ENCODE data around the gene AFDN. TPM values are rescaled to one million over a fixed set of nuclear protein-coding genes. Genes with fewer than 3 reads are reported as not detected.

Gene AFDN
- total RNA-seq, 1 donor from 2014 or later = 552 TPM

GRCh38 chr6:167946604-167947003, 119.9 kb downstream of the AFDN start:
- Mint-ChIP-seq H3K27me3 (ENCODE audit: unreplicated experiment) (peaks cover 3% of the 10 kb centered on the region), H3K36me3 (ENCODE audit: unreplicated experiment) (peaks cover 19% of the 10 kb centered on the region), H3K9me3 (ENCODE audit: unreplicated experiment) (peaks cover 5% of the 10 kb centered on the region), H3K27ac (ENCODE audit: unreplicated experiment) (no peak overlapping the region), H3K4me3 (ENCODE audit: unreplicated experiment) (no peak overlapping the region), H3K4me1 (ENCODE audit: low read depth, unreplicated experiment) (peaks cover 8% of the 10 kb centered on the region)
- no peak for TF ChIP-seq CTCF (IDR thresholded peaks at IDR 0.05; ENCODE audit: partially characterized antibody, unreplicated experiment)
- DNase-seq = no peak

- no peak for DNase-seq
- Mint-ChIP-seq H3K4me1 (ENCODE audit: low read depth, unreplicated experiment) (peaks cover 17% of the 10 kb centered on the region), H3K9me3 (ENCODE audit: unreplicated experiment) (peaks cover 5% of the 10 kb centered on the region), H3K4me3 (ENCODE audit: unreplicated experiment) (no peak overlapping the region), H3K36me3 (ENCODE audit: unreplicated experiment) (peaks cover 26% of the 10 kb centered on the region), H3K27me3 (ENCODE audit: unreplicated experiment) (peaks cover 5% of the 10 kb centered on the region), H3K27ac (ENCODE audit: unreplicated experiment) (peak overlapping the region; percentile 28)
- TF ChIP-seq CTCF (IDR thresholded peaks at IDR 0.05; ENCODE audit: partially characterized antibody, unreplicated experiment) = no peak
Observed at GRCh38 chr6:167947716-167948115, 121.0 kb downstream of the AFDN start.

- H3K27me3 Mint-ChIP-seq (ENCODE audit: unreplicated experiment) = peaks cover 5% of the 10 kb centered on the region
- peaks cover 5% of the 10 kb centered on the region for H3K9me3 Mint-ChIP-seq (ENCODE audit: unreplicated experiment)
- H3K4me3 Mint-ChIP-seq (ENCODE audit: unreplicated experiment) = no peak overlapping the region
- no peak for DNase-seq
- peak overlapping the region; percentile 26 for H3K27ac Mint-ChIP-seq (ENCODE audit: unreplicated experiment)
- H3K36me3 Mint-ChIP-seq (ENCODE audit: unreplicated experiment) = peaks cover 26% of the 10 kb centered on the region
- TF ChIP-seq CTCF (IDR thresholded peaks at IDR 0.05; ENCODE audit: partially characterized antibody, unreplicated experiment) = no peak
- H3K4me1 Mint-ChIP-seq (ENCODE audit: low read depth, unreplicated experiment) = peaks cover 17% of the 10 kb centered on the region
Observed at GRCh38 chr6:167948716-167949115, 122.0 kb downstream of the AFDN start.

- no peak for TF ChIP-seq CTCF (IDR thresholded peaks at IDR 0.05; ENCODE audit: partially characterized antibody, unreplicated experiment)
- Mint-ChIP-seq H3K4me1 (ENCODE audit: low read depth, unreplicated experiment) (peaks cover 17% of the 10 kb centered on the region), H3K36me3 (ENCODE audit: unreplicated experiment) (peaks cover 26% of the 10 kb centered on the region), H3K9me3 (ENCODE audit: unreplicated experiment) (peaks cover 5% of the 10 kb centered on the region), H3K4me3 (ENCODE audit: unreplicated experiment) (no peak overlapping the region), H3K27ac (ENCODE audit: unreplicated experiment) (peak overlapping the region; percentile 26), H3K27me3 (ENCODE audit: unreplicated experiment) (peaks cover 5% of the 10 kb centered on the region)
- no peak for DNase-seq
Observed at GRCh38 chr6:167949121-167949684, 122.5 kb downstream of the AFDN start.

- Mint-ChIP-seq H3K27ac (ENCODE audit: unreplicated experiment) (peak overlapping the region; percentile 75), H3K4me3 (ENCODE audit: unreplicated experiment) (peak overlapping the region; percentile 28)
Observed at GRCh38 chr6:167951781-167952511, 125.2 kb downstream of the AFDN start.

More at GRCh38 chr6:167951781-167952511, 125.2 kb downstream of the AFDN start:
- peaks cover 9% of the 10 kb centered on the region for H3K9me3 Mint-ChIP-seq (ENCODE audit: unreplicated experiment)
- no peak for DNase-seq
- peaks cover 26% of the 10 kb centered on the region for H3K36me3 Mint-ChIP-seq (ENCODE audit: unreplicated experiment)
- H3K4me1 Mint-ChIP-seq (ENCODE audit: low read depth, unreplicated experiment) = peaks cover 18% of the 10 kb centered on the region
- H3K27me3 Mint-ChIP-seq (ENCODE audit: unreplicated experiment) = peaks cover 9% of the 10 kb centered on the region
- no peak for TF ChIP-seq CTCF (IDR thresholded peaks at IDR 0.05; ENCODE audit: partially characterized antibody, unreplicated experiment)
